SK-N-SH treated with all-trans-retinoic acid at 6 μM for 48 hours (cell line): ENCODE measurements around the gene CTNNAL1.

Experiments
- ARNTL ChIP-seq: fragments of 450-650 bp; formaldehyde crosslinking; IDR thresholded peaks from 2 replicates; pipeline ENCODE4 v1.5.0; 2020; ENCODE audit warnings: low read depth, mild to moderate bottlenecking, moderate library complexity, borderline replicate concordance
- CSDC2 ChIP-seq: fragments of 250-450 bp; sonication (Bioruptor Pico); IDR thresholded peaks from 2 replicates; pipeline ENCODE4 v1.5.0; 2020; ENCODE audit warnings: mild to moderate bottlenecking, moderate library complexity
- PATZ1 ChIP-seq: fragments of 250-450 bp; sonication (Bioruptor Pico); IDR thresholded peaks from 2 replicates; pipeline ENCODE4 v1.8.0; 2020; ENCODE audit warnings: mild to moderate bottlenecking, moderate library complexity, borderline replicate concordance
- RARB ChIP-seq: fragments of 250-450 bp; sonication (Bioruptor Pico); IDR thresholded peaks from 2 replicates; pipeline ENCODE4 v1.8.0; 2021; ENCODE audit warnings: mild to moderate bottlenecking, moderate library complexity
- SNAI2 ChIP-seq: fragments of 250-450 bp; sonication (Bioruptor Pico); IDR thresholded peaks from 2 replicates; pipeline ENCODE4 v1.5.0; 2020; ENCODE audit warnings: mild to moderate bottlenecking, moderate library complexity
- TOX ChIP-seq: fragments of 250-450 bp; sonication (Bioruptor Pico); IDR thresholded peaks from 2 replicates; pipeline ENCODE4 v1.8.0; 2021; ENCODE audit warnings: mild to moderate bottlenecking, moderate library complexity, borderline replicate concordance
- TSHZ2 ChIP-seq: fragments of 250-450 bp; sonication (Bioruptor Pico); IDR thresholded peaks from 2 replicates; pipeline ENCODE4 v1.5.0; 2020; ENCODE audit warnings: mild to moderate bottlenecking, moderate library complexity
- ZFP3 ChIP-seq: fragments of 250-450 bp; sonication (Bioruptor Pico); IDR thresholded peaks from 2 replicates; pipeline ENCODE4 v1.5.0; 2020; ENCODE audit warnings: mild to moderate bottlenecking, moderate library complexity
- ZFP30 ChIP-seq: fragments of 450-650 bp; formaldehyde crosslinking; IDR thresholded peaks from 2 replicates; pipeline ENCODE4 v1.5.0; 2022; ENCODE audit warnings: mild to moderate bottlenecking, moderate library complexity

GRCh38 chr9:108950168-108950567, 63.1 kb downstream of the CTNNAL1 start:
- no peak for TF ChIP-seq ARNTL (CRISPR knock-in tag)
- no peak for TF ChIP-seq RARB (CRISPR knock-in tag)
- TF ChIP-seq TSHZ2 = no peak
- no peak for TF ChIP-seq PATZ1 (CRISPR knock-in tag)
- TF ChIP-seq ZFP3 (CRISPR knock-in tag) = no peak
- TF ChIP-seq TOX = no peak
- no peak for TF ChIP-seq ZFP30 (CRISPR knock-in tag)
- no peak for TF ChIP-seq CSDC2 (CRISPR knock-in tag)
- no peak for TF ChIP-seq SNAI2
